ENCODE results near the gene GLIS1.

Gene GLIS1

GRCh38 chr1:53548031-53548491 is 190.9 kb downstream of the GLIS1 start:
- DNase-seq (ENCODE audit: low spot score), result no peak

DNA sequence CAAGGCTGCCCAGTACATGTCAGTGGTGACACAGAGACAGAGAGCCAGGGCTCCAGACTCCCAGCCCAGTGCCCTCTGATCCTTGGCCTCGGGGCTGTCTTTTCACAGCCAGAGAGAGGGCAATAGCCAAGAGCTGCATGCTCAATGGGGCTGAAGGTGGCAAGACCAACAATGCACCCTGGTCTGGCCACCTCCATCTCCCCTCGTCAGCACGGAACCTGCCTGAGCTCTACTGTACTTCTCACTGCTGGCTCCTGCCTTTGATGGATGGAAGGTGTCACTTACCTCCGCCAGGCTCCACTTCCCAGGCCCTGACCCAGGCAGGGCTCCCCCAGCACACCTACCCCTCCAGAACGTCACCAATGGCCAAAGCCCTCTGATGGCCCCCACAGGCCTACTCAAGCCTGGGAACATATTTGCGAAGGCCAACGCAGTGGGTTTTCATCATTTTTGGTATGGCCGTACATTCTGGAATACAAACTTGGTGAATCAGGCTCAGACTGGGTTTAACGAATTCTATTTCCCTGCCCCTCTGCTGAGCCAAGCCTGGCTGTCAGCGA is 191.7 kb downstream of the GLIS1 start:
- no peak for DNase-seq (ENCODE audit: low spot score)

- no peak for DNase-seq (ENCODE audit: low spot score)
Measured at GRCh38 chr1:53546409-53547155, 192.4 kb downstream of the GLIS1 start.

DNA sequence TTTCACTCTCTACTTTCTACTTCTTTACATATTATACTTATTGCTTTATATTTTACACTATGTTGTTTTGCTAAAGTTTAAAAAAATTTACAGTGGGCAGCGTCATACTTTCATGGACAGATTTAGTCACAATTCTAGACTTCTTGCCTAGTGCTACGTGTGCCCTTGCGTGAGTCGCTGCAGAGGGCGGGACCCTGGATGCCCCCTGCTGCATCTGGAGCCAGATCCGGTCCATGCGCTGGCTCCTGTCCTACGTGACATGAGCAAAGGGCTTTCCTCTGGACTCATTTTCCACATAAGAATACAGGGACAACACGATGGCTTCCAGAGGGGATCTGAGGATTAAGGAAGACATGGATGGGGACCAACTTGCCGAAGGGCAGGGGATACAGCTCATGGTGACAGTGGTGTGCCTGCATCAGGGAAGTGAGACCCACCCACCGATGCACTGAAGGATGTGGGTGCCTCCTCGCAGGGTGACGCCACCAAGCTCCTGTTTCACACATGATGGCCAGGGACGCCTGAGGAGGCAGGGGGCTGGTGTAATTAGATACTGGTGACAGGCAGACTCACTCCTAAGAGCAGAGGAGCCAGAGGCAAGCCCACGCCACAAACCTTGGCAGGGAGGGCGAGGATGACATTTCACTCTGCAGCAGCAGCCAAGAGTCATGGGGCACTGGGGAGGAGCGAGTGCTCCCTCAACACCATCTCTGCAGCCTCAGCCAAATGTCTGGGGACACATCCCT is 193.1 kb downstream of the GLIS1 start:
- DNase-seq (ENCODE audit: low spot score), result no peak

DNA sequence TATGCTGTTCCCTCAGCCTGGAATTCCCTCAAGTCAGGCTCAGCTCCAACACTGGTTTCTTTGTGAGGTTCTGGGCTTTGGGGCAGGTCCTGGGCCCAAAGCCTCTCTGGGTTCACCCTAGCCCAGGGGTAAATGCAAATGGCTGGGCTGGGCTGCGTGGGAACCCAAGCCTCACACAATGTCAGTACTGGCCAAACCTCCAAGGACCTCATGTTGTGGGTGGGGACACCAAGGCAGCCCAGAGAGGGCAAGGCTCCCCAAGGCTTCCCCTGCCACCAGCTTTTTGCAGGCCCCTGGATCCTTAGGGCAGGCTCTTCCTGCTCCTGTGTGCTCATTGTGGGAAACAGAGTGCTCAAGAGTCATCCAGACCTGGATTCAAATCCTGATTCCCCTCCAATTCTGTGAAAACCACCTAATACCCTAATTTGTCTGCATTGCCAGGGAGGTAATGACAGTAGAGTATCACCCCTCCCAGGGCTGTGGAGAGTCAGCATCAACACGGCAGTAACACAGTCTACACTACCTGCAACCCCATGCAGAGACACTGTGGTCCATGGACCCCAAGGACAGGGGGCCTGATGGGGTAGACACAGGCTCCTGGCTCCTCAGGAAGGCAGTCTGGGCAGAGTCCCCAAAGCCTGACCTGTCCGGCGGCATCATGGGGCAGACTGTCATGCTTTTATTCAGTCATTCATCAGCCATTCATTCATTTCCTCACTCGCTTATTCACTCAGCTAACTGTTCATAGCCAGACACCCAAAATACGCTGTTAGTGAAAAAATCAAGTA is 194.0 kb downstream of the GLIS1 start:
- no peak for DNase-seq (ENCODE audit: low spot score)

DNA sequence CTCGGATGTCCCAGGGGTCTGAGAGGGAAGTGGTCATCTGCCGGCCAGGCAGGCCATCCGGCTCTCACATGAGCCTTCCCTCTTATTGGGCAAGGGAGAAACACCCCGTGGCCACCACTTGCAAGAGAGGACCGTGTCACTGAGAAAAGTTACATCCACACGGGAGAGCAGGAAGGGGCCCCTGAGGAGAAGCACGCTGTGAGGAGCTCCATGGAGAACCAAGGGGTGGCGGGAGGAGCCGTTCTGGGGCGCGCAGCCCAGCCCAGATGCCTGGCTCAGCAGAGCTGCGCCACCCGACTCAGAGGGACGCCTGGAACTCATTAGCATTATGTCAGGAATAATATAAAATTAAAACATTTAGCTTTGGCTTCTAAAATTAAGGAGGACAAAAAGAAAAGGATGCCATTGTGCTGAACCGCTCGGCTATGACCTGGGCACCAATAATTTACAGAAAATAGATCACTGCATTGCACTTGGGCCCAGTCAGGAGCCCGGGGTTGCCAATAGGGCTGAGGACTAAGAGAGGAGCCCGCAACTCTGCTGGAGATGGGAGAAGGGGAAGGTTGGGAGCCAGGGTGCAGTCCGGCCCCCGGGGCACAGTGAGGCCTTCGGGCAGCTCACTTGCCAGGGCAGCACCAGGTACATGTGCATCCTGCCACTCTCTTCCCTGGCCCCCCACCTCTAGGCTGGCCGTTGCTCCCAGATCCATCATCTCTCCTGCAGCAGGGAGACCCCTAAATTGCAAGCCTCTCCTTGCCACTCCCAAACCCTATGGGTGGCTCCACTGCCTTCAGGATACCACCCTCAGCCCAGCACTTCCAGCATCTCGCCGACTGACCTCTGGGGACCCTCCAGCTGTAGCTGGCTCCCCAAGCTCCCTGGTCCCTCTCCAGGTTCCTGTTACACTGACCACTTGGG is 194.9 kb downstream of the GLIS1 start:
- DNase-seq (ENCODE audit: low spot score), result no peak

DNA sequence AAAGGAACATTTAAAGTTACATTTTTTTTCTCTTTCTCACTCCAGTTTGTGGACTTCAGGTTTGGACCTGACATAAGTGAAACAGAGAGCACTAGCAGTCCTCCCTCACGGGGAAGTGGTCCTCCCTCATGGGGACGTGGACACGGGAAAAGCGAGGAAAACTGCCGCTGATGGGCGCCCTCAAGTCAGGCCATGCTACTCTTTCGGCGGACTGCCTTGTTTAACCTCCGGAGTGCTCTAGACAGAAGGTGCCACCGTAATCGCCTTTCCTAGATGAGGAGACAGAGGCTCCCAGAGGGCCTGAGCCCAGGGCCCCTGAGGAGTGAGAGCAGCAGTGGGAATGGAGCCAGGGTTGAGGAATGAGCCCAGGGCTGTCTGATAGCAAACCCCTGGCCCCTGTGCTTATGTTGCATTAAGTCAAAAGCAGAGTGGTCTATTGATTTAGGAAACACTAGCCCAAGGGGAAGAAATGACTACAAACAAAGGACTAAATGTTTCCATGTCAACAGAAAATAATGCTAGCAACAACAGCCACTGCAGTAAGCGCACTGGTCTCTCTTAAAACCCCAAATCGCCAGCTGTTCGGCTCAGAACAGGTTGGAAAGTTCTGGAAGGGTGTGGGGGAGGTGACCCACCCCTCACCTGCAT is 195.7 kb downstream of the GLIS1 start:
- no peak for DNase-seq (ENCODE audit: low spot score)

DNA sequence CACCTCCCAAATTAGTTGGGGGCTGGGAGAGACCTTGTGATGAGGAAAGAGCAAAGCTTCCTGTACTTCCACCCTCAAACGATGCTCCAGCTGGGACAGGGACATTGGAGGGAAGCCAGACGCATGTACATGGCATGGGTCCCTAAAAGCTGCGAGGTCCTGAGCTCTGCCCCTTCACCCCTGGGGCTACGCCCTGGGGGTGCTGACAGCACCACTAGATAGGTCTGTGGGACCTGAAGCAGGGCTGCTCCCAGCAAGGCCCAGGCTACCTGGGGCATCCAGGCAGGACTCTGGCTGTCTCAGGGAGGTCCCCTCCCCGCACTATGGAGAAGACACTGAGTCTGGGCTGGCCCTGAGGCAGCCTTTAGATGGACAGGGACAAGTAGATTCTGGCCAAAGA is 196.4 kb downstream of the GLIS1 start:
- no peak for DNase-seq (ENCODE audit: low spot score)

- no peak for DNase-seq (ENCODE audit: low spot score)
Measured at GRCh38 chr1:53541761-53542550, 197.0 kb downstream of the GLIS1 start.

- DNase-seq (ENCODE audit: low spot score), result no peak
Measured at GRCh38 chr1:53541263-53541625, 197.7 kb downstream of the GLIS1 start.

- no peak for DNase-seq (ENCODE audit: low spot score)
Measured at GRCh38 chr1:53540604-53541262, 198.2 kb downstream of the GLIS1 start.

GRCh38 chr1:53539711-53540603 is 199.0 kb downstream of the GLIS1 start:
- no peak for DNase-seq (ENCODE audit: low spot score)

GRCh38 chr1:53539226-53539625 is 199.7 kb downstream of the GLIS1 start:
- no peak for DNase-seq (ENCODE audit: low spot score)

- DNase-seq (ENCODE audit: low spot score), result no peak
Measured at GRCh38 chr1:53536606-53537005, 202.4 kb downstream of the GLIS1 start.

DNA sequence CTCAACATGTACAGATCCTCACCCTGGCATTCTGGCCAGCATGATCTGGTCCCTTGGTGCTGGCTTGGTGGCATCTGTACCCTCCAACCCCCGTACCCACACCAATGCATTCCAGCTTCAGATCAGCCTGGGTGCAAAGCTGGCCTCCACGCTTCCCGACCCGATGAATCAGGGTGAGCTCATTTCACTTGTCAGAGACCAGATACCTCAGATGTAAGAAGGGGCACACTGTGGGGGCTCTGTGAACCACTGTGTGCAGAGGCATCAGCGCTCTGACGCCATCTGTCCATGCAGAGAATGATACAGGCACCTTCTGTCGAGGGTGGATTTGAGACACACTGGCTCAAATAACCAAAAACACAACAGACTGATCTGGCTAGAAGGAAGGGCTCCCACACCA is 203.1 kb downstream of the GLIS1 start:
- no peak for DNase-seq (ENCODE audit: low spot score)

DNA sequence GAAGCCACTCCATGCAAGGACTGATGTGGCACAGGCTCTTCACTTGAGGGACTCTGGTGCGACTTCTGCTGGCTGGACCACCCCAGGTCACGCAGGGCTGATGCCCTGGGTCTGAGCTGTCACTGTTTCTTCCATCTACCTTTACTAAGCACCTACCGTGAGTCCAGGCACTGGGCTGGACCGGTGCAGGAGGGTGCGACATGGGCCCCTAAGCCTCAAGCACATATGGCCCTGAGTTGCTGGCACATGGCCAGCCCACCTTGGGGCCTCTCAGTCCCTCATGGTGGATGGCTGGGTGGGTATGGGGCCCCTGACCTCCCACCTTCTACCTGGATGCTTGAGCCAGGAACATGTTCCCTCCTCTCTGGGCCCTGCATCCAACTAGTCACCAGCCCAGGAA is 203.7 kb downstream of the GLIS1 start:
- no peak for DNase-seq (ENCODE audit: low spot score)

DNA sequence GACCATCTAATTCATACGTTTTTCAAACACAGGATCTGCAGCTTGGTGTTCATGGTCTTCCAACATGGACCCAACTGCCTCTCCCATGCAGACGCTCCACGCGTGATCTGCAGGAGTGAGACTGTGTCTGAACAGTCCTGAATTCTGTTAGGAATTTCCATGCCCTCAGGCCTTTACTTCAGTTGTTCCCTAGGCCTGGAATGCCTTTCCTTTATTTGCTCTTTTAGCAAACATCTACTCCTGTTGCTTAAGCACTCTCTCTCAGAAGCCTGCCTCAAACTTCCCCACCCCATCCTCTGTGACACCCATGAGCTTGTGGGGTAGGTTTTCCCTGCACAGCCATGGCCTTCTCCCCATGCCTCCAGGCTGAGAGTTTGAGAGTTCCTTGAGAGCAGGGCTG is 206.1 kb downstream of the GLIS1 start:
- DNase-seq (ENCODE audit: low spot score), result no peak

DNA sequence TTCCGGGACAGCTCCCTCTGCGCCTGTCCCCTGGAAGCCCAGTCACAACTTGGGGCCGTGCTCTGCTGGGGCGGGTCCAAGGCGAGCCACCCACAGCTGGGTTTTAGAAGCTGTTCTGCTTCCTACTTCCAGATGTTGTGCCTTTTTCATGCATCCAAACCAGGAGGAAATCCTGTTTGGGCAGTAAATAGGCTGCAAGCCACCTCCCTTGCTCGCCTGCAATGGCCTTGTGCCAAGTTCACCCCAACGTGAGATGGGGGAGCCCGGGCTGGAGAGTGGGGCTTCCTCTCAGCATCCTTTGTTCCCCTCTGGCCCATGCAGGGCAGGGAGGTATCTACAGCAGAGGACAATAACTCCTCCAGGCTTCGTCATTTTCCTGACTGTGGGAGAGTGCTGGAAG is 206.6 kb downstream of the GLIS1 start:
- DNase-seq (ENCODE audit: low spot score), result no peak

GRCh38 chr1:53530550-53530949 is 208.4 kb downstream of the GLIS1 start:
- no peak for DNase-seq (ENCODE audit: low spot score)
